ENCODE data around the gene LAMTOR3.

GRCh38 chr4:99856166-99856565 is 38.1 kb downstream of the LAMTOR3 start:
- no peak for TF ChIP-seq EZH2phosphoT487 (IDR thresholded peaks at IDR 0.05; ENCODE audit: insufficient read depth, low read depth)
- TF ChIP-seq EZH2 (IDR thresholded peaks at IDR 0.05; ENCODE audit: insufficient read depth, poor library complexity, severe bottlenecking): no peak

Measured in GM23248 (cell line).